HUES6 (cell line): ENCODE results near the gene DCAF5.
"Not testable (repeated sequence)": the region's sequence is repeated elsewhere in the genome, so short reads cannot be mapped to it uniquely, and the experiment has no call there.

Source experiments
- H3K27ac ChIP-seq: 2 replicates; pipeline ENCODE4 v1.7.0; 2013; ENCODE audit warnings: low read depth, mild to moderate bottlenecking, low read length, inconsistent platforms
- H3K27me3 ChIP-seq: 2 replicates; pipeline ENCODE4 v1.6.1; 2013; ENCODE audit warnings: low read length; ENCODE audit not compliant: control insufficient read depth, insufficient read depth
- H3K36me3 ChIP-seq: 2 replicates; pipeline ENCODE4 v1.6.1; 2013; ENCODE audit warnings: low read length; ENCODE audit not compliant: control insufficient read depth, insufficient read depth
- H3K4me1 ChIP-seq: 2 replicates; pipeline ENCODE4 v1.6.1; 2013; ENCODE audit warnings: low read length; ENCODE audit not compliant: control insufficient read depth, insufficient read depth
- H3K4me3 ChIP-seq: 2 replicates; pipeline ENCODE4 v1.5.1; 2013; ENCODE audit warnings: low read depth, low read length
- H3K9ac ChIP-seq: one replicate; pipeline ENCODE4 v1.6.1; 2013; ENCODE audit warnings: mild to moderate bottlenecking, low read length
- H3K9me3 ChIP-seq: 2 replicates; pipeline ENCODE4 v1.6.1; 2013; ENCODE audit warnings: low read depth, low read length; ENCODE audit not compliant: control insufficient read depth, insufficient read depth

The DCAF5 gene

DNA sequence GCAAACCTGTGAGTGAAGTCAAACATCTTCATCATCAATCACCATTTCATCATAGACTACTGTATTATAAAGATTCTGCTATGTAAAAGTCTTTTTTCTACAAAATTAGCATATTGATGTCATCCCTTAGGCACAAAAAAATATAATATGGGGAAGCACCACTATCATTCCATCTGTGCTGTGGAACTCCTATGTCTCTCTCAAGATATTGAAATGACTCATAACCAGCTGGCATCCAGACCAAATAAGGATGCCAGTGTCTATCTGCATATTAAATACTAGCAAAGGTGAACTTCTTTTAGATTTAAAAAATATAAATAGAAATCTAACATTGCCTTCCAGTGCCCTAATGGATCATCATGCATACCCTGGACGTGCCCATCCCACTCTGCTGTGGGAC lies 17.9 kb upstream of the DCAF5 start:
- Histone ChIP-seq H3K27ac (no peak overlapping the region), H3K9ac (no peak overlapping the region), H3K27me3 (no peaks in the 10 kb centered on the region), H3K9me3 (no peaks in the 10 kb centered on the region), H3K4me1 (no peaks in the 10 kb centered on the region), H3K36me3 (no peaks in the 10 kb centered on the region), H3K4me3 (no peak overlapping the region)

DNA sequence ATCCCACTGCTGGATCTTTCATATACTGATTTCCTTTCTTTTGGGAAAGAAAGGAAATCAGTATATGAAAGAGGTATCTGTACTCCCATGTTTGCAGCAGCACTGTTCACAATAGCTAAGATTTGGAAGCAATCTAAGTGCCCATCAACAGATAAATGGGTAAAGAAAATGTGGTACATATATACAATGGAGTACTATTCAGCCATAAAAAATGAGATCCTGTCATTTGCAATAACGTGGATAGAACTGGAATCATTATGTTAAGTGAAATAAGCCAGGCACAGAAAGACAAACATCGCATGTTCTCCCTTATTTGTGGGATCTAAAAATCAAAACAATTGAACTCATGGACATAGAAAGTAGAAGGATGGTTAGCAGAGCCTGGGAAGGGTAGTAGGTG lies 12.9 kb upstream of the DCAF5 start:
- not testable (repeated sequence) for H3K36me3 ChIP-seq, H3K9ac ChIP-seq, H3K4me1 ChIP-seq, H3K27ac ChIP-seq, H3K4me3 ChIP-seq, H3K27me3 ChIP-seq, H3K9me3 ChIP-seq

DNA sequence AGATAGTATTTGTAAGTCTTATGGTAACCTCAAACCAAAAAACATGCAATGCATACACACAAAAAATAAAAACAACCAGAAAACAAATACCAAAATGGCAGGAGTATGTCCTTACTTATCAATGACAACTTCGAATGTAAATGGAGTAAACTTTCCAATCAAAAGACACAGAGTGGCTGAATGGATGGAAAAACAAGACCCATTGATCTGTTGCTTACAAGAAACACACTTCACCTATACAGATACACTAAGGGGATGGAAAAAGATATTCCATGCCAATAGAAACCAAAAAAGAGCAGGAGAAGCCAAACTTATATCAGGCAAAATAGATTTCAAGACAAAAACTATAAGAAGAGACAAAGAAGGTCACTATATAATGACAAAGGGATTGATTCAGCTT lies 8.7 kb upstream of the DCAF5 start:
- Histone ChIP-seq H3K4me1 (no peaks in the 10 kb centered on the region), H3K9me3 (no peaks in the 10 kb centered on the region; the same call in 1 of the 2 replicates), H3K9ac (no peak overlapping the region), H3K27ac (no peak overlapping the region), H3K4me3 (no peak overlapping the region), H3K27me3 (no peaks in the 10 kb centered on the region), H3K36me3 (no peaks in the 10 kb centered on the region)

DNA sequence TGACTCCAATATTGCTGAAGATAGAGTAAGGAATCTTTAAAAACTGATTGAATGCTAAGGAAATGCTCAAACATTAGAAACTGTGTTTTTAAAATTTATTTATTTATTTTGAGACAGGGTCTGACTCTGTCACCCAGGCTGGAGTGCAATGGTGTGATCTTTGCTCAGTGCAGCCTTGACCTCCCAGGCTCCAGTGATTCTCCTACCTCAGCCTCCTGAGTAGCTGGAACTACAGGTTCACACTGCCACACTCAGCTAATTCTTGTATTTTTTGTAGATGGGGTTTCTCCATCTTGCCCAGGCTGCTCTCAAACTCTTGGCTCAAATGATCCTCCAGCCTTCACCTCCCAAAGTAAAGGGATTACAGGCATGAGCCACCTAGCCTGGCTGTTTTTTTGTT lies 3.3 kb upstream of the DCAF5 start:
- H3K9me3 ChIP-seq, result no peaks in the 10 kb centered on the region
- no peaks in the 10 kb centered on the region for H3K36me3 ChIP-seq
- no peak overlapping the region for H3K9ac ChIP-seq
- H3K27me3 ChIP-seq, result peaks cover 9% of the 10 kb centered on the region
- no peak overlapping the region for H3K4me3 ChIP-seq
- H3K4me1 ChIP-seq, result peaks cover 10% of the 10 kb centered on the region
- H3K27ac ChIP-seq, result no peak overlapping the region

DNA sequence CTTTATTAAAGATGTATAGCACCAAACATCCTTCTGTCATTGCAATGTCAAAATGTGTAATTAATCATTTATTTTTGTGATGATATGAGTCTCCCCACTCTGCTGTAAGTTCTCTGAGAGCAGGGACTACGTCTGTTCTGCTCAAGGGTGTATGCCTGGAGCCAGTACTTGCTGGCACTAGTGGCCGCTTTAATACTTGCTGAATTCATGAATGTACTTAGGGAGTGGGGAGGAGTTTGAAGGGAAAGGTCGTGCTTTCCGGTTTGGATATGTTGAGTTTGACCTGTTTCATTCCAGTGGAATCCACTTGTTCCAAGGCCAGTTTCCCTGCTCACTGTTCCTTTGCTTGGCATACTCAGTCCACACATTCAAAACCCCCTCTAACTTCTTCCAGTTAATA lies 1.9 kb upstream of the DCAF5 start:
- H3K4me1 ChIP-seq, result peaks cover 10% of the 10 kb centered on the region
- H3K9me3 ChIP-seq, result no peaks in the 10 kb centered on the region
- H3K9ac ChIP-seq, result no peak overlapping the region
- H3K4me3 ChIP-seq, result no peak overlapping the region
- H3K36me3 ChIP-seq, result no peaks in the 10 kb centered on the region
- H3K27me3 ChIP-seq, result peaks cover 9% of the 10 kb centered on the region
- H3K27ac ChIP-seq, result no peak overlapping the region

DNA sequence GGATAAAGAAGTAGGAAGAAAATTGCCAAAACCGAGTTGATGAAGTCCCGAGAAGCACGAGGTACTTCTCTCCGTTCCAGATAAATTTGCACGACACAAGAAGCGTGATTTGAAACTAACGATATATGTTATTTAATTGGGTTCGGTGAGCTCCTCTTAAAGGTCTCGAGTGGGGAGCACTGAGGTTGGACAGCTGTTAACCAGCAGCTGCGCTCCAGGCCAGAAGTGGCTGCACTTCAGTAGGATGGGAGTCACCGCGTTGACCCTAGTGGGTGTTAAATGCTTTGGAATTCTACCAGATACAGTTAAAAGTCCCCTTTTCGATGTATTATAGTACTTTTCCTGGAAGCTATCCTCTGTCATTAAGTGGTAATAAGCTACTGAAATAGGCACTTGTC lies 953 bp upstream of the DCAF5 start:
- Histone ChIP-seq H3K4me1 (peaks cover 10% of the 10 kb centered on the region), H3K4me3 (peak overlapping the region; percentile 98), H3K27ac (no peak overlapping the region), H3K27me3 (peaks cover 9% of the 10 kb centered on the region), H3K9me3 (no peaks in the 10 kb centered on the region), H3K9ac (peak overlapping the region; percentile 75), H3K36me3 (peaks cover 4% of the 10 kb centered on the region)

DNA sequence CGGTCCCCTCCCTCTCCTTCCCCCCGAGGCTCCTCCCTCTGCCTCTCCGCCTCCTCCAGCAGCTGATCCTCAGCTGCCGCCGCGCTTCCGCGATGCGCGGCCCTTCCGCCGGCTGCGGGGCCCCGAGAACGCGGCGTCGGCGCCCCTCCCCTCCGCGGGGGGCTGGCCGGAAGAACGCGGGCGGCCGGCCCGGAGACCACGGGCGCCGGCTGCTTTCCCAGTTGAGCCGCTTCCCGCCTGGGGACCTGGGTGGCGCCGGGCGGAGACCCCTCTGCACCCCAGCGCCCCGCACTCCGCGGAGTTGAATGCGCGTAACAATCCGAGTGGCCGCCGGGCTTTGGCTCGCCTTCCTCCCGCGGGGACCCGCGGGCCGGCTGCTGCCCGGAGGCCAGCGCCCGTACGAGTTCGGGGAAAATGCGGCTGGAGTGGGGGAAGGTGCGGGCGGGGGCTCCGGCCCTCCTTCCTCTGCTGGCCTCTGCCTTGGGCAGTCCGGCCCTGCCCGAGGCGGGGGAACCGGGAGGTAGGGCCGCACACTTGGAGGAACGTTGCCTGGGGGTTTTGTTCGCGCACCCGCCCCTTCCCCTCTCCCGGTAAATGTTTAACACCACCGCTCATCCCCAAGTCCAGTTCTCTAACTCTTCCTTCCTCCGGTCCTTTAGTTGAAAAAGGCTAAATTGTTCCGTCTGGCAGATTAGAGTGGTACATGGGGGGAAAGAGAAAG lies 393 bp upstream of the DCAF5 start:
- H3K27me3 ChIP-seq, result peaks cover 9% of the 10 kb centered on the region
- H3K27ac ChIP-seq, result no peak overlapping the region
- peak overlapping the region; percentile 75 for H3K9ac ChIP-seq
- H3K4me3 ChIP-seq, result peak overlapping the region; percentile 98
- no peaks in the 10 kb centered on the region for H3K9me3 ChIP-seq
- peaks cover 10% of the 10 kb centered on the region for H3K4me1 ChIP-seq
- peaks cover 7% of the 10 kb centered on the region for H3K36me3 ChIP-seq

DNA sequence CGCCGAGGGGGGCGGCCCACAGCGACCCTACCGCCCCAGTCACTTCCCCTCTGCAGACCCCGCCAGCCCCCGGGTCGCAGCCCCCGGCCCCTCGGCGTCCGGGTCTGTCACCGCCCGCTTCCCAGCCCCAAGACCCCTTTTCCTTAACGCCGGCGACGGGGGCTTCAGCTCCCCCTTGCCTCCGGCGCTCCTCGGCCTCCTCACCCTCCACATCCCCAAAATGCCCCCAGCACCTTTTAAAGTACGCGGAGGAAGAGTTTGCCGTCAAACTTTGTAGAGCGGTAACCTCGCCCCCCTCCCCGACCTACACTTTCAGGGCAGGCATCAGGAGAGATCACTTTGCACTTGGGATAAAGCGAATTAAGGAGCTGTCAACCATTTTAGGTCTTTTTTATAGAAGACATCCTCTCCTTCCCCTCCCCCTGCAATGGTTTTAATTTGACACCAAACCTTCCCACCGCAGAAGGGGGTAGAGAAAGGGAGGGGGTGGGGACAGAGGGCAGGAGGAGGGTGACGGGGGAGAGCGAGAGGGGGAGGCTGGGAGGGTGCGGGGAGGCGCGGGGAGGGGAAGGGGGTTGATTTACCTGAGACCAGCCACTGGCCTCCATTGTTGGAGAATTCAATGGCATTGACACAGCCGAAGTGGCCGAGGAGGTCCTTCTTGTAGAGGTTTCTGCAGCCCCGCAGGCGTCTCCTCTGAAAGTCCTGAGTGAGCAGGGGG lies 578 bp downstream of the DCAF5 start:
- Histone ChIP-seq H3K9ac (peak overlapping the region; percentile 92), H3K4me1 (peaks cover 10% of the 10 kb centered on the region), H3K4me3 (peak overlapping the region; percentile 98), H3K27me3 (peaks cover 9% of the 10 kb centered on the region), H3K36me3 (peaks cover 7% of the 10 kb centered on the region), H3K27ac (peak overlapping the region; percentile 78; the same call in 1 of the 2 replicates), H3K9me3 (no peaks in the 10 kb centered on the region)

DNA sequence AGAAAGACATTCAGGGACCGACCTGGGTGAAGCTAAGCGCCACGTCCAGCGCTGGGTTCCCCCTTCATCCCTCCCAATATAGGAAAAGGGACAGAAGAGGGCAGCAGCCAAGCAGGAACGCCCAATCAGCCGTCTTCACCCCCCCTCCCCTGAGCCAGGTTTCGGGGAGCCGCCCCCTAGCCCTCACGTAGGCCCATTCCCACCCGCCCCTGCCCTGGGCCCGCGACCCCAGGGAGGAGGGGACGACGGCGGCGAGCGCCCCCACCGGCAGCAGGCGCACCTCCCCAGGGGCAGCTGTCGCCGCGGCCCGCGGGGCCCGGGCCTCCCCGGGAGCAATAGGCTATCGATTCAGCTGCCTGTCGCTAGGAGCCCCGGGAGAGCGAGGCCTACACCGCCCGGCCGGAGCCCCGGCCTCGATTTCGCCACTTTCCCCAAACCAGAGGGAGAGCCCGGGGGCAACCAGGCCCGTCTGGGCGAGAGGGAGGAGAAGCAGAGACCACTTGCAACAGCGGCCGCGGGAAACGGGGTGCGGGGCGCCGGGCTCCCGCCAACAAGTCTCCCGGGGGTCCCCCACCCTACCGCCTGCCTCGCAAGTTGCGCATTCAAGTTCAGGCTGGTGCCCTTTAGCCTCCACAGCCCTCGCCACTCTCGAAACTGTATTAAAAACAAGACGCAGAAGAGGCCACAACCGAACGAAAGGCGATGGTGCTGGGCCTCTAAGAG lies 1.3 kb downstream of the DCAF5 start:
- peak overlapping the region; percentile 78; the same call in 1 of the 2 replicates for H3K27ac ChIP-seq
- H3K4me1 ChIP-seq, result peaks cover 10% of the 10 kb centered on the region
- H3K4me3 ChIP-seq, result peak overlapping the region; percentile 98
- peaks cover 9% of the 10 kb centered on the region for H3K27me3 ChIP-seq
- peaks cover 7% of the 10 kb centered on the region for H3K36me3 ChIP-seq
- no peaks in the 10 kb centered on the region for H3K9me3 ChIP-seq
- H3K9ac ChIP-seq, result peak overlapping the region; percentile 92

DNA sequence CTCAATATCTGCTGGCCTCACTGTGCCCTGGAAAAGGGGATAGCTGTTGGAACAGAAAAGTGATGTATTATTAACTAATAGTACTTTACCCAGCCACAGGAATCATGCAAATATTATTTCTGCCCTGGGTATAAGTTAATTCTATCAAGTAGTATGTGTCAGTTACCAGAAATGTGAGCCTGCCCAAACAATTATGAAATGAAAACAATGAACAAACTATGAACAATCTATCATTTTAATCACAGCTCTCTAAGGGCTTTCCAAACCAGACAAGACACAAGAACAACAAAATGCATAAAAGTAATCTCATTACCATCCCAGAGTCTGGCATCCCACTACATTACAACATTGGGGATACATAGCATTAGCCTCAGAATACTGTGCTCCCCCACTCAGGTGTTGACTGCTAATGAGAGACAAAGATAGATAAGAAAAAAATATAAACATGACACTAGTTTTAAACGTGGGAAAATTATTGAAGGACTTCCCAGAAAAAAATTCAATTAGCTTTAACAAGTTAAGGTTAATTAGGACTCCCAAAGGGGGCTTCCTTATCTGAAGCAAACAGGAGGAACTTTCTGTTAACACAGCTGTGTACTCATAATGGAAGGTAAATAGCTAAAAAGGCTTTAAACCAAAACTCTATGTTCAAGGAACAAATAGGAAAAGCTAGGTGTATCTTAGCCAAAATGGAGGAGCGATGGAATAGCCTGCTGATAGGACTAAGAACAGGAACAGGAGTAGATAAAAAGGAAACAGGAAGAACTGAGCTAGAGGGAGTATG lies 3.3 kb downstream of the DCAF5 start:
- peaks cover 5% of the 10 kb centered on the region; the same call in 1 of the 2 replicates for H3K4me1 ChIP-seq

More for the DNA sequence above, 3.3 kb downstream of the DCAF5 start:
- Histone ChIP-seq H3K27ac (no peak overlapping the region), H3K9ac (no peak overlapping the region), H3K4me3 (no peak overlapping the region), H3K36me3 (peaks cover 7% of the 10 kb centered on the region), H3K9me3 (no peaks in the 10 kb centered on the region), H3K27me3 (peaks cover 8% of the 10 kb centered on the region)
